Activated CD8-positive, alpha-beta memory T cell treated with anti-CD3 and anti-CD28 coated beads, Interleukin-2, amount 50 U/mL, for 1 hour (primary cell): ENCODE data around the gene PLEKHA4.
"Not testable (repeated sequence)": the region's sequence is repeated elsewhere in the genome, so short reads cannot be mapped to it uniquely, and the experiment has no call there.

Experiments
- DNase-seq: peaks from one replicate; pipeline ENCODE4 v3.0.0-alpha.2; 2020; ENCODE audit errors: extremely low read depth

PLEKHA4 gene

GRCh38 chr19:48797103-48797502 is 71.3 kb downstream of the PLEKHA4 start:
- DNase-seq, result no peak

GRCh38 chr19:48796298-48797083 is 71.9 kb downstream of the PLEKHA4 start:
- DNase-seq, result no peak

- no peak for DNase-seq
Measured at GRCh38 chr19:48795685-48796070, 72.7 kb downstream of the PLEKHA4 start.

- DNase-seq, result peak; percentile 57
Measured at GRCh38 chr19:48795055-48795684, 73.2 kb downstream of the PLEKHA4 start.

GRCh38 chr19:48794291-48794690 is 74.1 kb downstream of the PLEKHA4 start:
- no peak for DNase-seq

GRCh38 chr19:48793271-48793670 is 75.1 kb downstream of the PLEKHA4 start:
- no peak for DNase-seq

GRCh38 chr19:48787331-48787730 is 81.1 kb downstream of the PLEKHA4 start:
- DNase-seq, result not testable (repeated sequence)
